Esophagus muscularis mucosa (tissue), 4 donors: Measurements from ENCODE around the gene AK8. TPM values are rescaled to one million over a fixed set of nuclear protein-coding genes. Genes with fewer than 3 reads are reported as not detected.
"Not testable (repeated sequence)": the region's sequence is repeated elsewhere in the genome, so short reads cannot be mapped to it uniquely, and the experiment has no call there.

Source experiments
- DNase-seq: peaks from one replicate; pipeline ENCODE4 v3.0.0-alpha.2; 2017; ENCODE audit errors: extremely low spot score
- H3K27ac ChIP-seq, 4 donors: fragments of 200-600 bp; sonication (generic); replicated peaks in 1 of 4; 1 replicate in 3 of 4; 2 replicates in 1 of 4; pipeline ENCODE4 v1.5.1; 2016 to 2019; ENCODE audit warnings: mild to moderate bottlenecking in 1 of 4
- H3K27me3 ChIP-seq, 4 donors: fragments of 200-600 bp; sonication (generic); one replicate each; pipeline versions ENCODE4 v1.5.1 to v1.6.0; 2016 to 2019
- H3K36me3 ChIP-seq, 4 donors: fragments of 200-600 bp; sonication (generic); one replicate each; pipeline ENCODE4 v1.5.1; 2016 to 2019
- H3K4me1 ChIP-seq, 4 donors: fragments of 200-600 bp; sonication (generic); one replicate each; pipeline ENCODE4 v1.5.1; 2016 to 2019
- H3K4me3 ChIP-seq, 4 donors: fragments of 200-600 bp; sonication (generic); 1 replicate in 2 of 4; 2 replicates in 2 of 4; pipeline ENCODE4 v1.5.1; 2016 to 2019; ENCODE audit warnings: mild to moderate bottlenecking in 4 of 4, moderate library complexity in 1 of 4
- H3K9me3 ChIP-seq, 4 donors: fragments of 200-600 bp; sonication (generic); 1 replicate in 3 of 4; 2 replicates in 1 of 4; pipeline ENCODE4 v1.5.1; 2016 to 2019
- EP300 ChIP-seq: sonication (generic); formaldehyde crosslinking; IDR thresholded peaks from one replicate; pipeline ENCODE4 v1.6.1; 2017; ENCODE audit warnings: antibody characterized with exemption
- POLR2A ChIP-seq: fragments of 450-650 bp; IDR thresholded peaks from one replicate; pipeline ENCODE4 v1.6.1; 2017; ENCODE audit warnings: antibody characterized with exemption, moderate library complexity, mild to moderate bottlenecking, low read depth
- POLR2AphosphoS5 ChIP-seq, 2 donors: sonication (generic); formaldehyde crosslinking; IDR thresholded peaks; one replicate each; pipeline ENCODE4 v1.6.1; 2017; ENCODE audit warnings: antibody characterized with exemption in 2 of 2
- WGBS: methylation state at CpG from one replicate; pipeline ENCODE4 v1.1.5; 2018; 5-methylcytosine and 5-hydroxymethylcytosine counted together
- intact Hi-C: fragments of 100-400 bp; cut with DNase I; formaldehyde crosslinking; loops from one replicate; pipeline ENCODE4 v1.15.1; 2023
- total RNA-seq, 4 donors: library from RNA; depleted of rRNA; stranded (reverse); fragments of >200 nt; gene quantifications; one replicate each; pipeline versions ENCODE4 v1.1.0 to v1.2.1, GENCODE V29; 2016
- TF ChIP-seq, protein P1 (sequence below), 3 experiments: fragments of 200-600 bp in 2 of 3; fragments of 450-650 bp in 1 of 3; sonication (generic) in 2 of 3; IDR thresholded peaks; one replicate each; pipeline ENCODE4 v1.5.1; 2017 to 2019; ENCODE audit warnings: antibody characterized with exemption in 3 of 3, mild to moderate bottlenecking in 2 of 3, moderate library complexity in 1 of 3

The AK8 gene
- total RNA-seq, 4 donors from 2014 or later: 0.39 to 1.5 (median 0.90) TPM

- DNase-seq: peak; percentile 90
- 68% methylated on average over 7 of the region's 7 CpGs for WGBS
- Histone ChIP-seq H3K36me3 (no peaks in the 10 kb centered on the region), H3K27me3 (peaks cover 0 to 4% (median under 1%) of the 10 kb centered on the region in 4 donors), H3K9me3 (no peaks in the 10 kb centered on the region), H3K4me1 (peaks cover 10 to 16% (median 14%) of the 10 kb centered on the region in 4 donors), H3K4me3 (no peak overlapping the region), H3K27ac (no peak overlapping the region)
- TF ChIP-seq, protein P1, sequence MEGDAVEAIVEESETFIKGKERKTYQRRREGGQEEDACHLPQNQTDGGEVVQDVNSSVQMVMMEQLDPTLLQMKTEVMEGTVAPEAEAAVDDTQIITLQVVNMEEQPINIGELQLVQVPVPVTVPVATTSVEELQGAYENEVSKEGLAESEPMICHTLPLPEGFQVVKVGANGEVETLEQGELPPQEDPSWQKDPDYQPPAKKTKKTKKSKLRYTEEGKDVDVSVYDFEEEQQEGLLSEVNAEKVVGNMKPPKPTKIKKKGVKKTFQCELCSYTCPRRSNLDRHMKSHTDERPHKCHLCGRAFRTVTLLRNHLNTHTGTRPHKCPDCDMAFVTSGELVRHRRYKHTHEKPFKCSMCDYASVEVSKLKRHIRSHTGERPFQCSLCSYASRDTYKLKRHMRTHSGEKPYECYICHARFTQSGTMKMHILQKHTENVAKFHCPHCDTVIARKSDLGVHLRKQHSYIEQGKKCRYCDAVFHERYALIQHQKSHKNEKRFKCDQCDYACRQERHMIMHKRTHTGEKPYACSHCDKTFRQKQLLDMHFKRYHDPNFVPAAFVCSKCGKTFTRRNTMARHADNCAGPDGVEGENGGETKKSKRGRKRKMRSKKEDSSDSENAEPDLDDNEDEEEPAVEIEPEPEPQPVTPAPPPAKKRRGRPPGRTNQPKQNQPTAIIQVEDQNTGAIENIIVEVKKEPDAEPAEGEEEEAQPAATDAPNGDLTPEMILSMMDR (IDR thresholded peaks at IDR 0.05): no peak
- TF ChIP-seq EP300: no peak
- TF ChIP-seq POLR2A: no peak
- TF ChIP-seq POLR2AphosphoS5 (IDR thresholded peaks at IDR 0.05): no peak
- intact Hi-C loops: no loop called here
Measured at GRCh38 chr9:132773764-132774339, 104.2 kb downstream of the AK8 start.

DNA sequence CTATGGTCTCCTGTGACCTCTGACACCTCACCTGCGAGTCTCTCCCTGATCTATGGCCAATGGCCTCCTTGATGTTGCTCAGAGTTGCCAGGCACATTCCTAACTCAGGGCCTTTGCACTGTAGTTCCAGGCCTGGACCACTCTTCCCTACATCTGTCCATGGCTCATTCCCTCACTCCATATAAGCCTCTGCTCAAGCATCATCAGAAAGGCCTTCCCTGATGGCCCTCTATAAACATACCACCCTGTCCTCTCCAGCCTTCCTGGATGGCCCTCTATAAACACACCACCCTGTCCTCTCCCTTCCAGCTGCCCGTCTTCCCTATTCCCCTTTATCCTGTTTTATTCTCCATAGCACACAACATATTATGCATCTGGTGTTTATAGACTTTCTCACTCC lies 105.0 kb downstream of the AK8 start:
- WGBS: 95% methylated on average over 2 of the region's 2 CpGs

GRCh38 chr9:132771752-132772151 lies 106.3 kb downstream of the AK8 start:
- H3K27ac ChIP-seq, H3K36me3 ChIP-seq, H3K27me3 ChIP-seq, intact Hi-C loops, DNase-seq, H3K4me3 ChIP-seq, H3K9me3 ChIP-seq: not testable (repeated sequence)
- 98% methylated on average over 4 of the region's 5 CpGs for WGBS
- H3K4me1 ChIP-seq: peaks cover 14 to 23% (median 18%) of the 10 kb centered on the region in 4 donors

More for the DNA sequence above, 105.0 kb downstream of the AK8 start:
- no peak overlapping the region for H3K4me3 ChIP-seq
- H3K9me3 ChIP-seq: no peaks in the 10 kb centered on the region
- no peak overlapping the region for H3K27ac ChIP-seq
- H3K27me3 ChIP-seq: peaks cover 0 to 4% (median 0%) of the 10 kb centered on the region in 4 donors
- TF ChIP-seq, protein P1 (IDR thresholded peaks at IDR 0.05): no peak
- TF ChIP-seq POLR2A (no peak), POLR2AphosphoS5 (IDR thresholded peaks at IDR 0.05) (no peak), EP300 (no peak)
- peaks cover 14 to 23% (median 18%) of the 10 kb centered on the region in 4 donors for H3K4me1 ChIP-seq
- no peak for DNase-seq
- H3K36me3 ChIP-seq: no peaks in the 10 kb centered on the region
- intact Hi-C loops: no loop called here

DNA sequence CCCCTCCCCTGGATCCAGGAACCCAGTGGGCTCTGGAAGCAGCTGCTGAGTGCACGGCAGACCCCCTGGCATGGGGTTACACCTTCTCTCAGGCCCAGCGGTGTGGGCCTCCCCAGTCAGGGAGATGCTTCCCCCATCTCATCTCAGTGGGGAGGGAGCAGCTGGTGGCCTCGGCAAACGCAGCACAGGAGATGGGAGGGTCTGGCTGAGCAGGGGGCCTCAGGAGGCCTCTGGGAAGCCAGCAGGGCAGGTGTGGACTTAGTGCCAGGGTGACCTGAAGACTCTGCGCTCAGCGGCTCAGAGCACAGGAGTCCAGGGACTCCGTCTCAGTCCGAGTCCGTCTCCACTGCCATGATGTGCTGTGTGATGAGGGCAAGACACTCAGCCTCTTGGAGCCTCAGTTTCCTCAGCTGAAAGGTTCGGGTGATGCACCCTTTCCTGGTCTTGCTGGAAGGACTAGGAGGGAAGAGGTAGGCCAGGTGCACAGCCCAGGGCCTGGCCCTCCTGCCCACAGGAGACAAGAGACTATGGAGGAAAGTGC lies 107.2 kb downstream of the AK8 start:
- intact Hi-C loops: no loop called here
- Histone ChIP-seq H3K27me3 (peaks cover 0 to 4% (median 0%) of the 10 kb centered on the region in 4 donors), H3K27ac (peak overlapping the region; percentile 77 to 86 (median 80)), H3K9me3 (no peaks in the 10 kb centered on the region), H3K4me1 (peaks cover 14 to 23% (median 18%) of the 10 kb centered on the region in 4 donors), H3K36me3 (no peaks in the 10 kb centered on the region), H3K4me3 (peak overlapping the region; percentile 62 to 93 (median 86))
- DNase-seq: no peak
- WGBS: 79% methylated on average over 2 of the region's 10 CpGs
- no peak for TF ChIP-seq POLR2A
- no peak for TF ChIP-seq EP300
- TF ChIP-seq, protein P1 (IDR thresholded peaks at IDR 0.05): no peak
- TF ChIP-seq POLR2AphosphoS5 (IDR thresholded peaks at IDR 0.05): no peak

- Histone ChIP-seq H3K27ac (peak overlapping the region; percentile 77 to 86 (median 80)), H3K27me3 (peaks cover 0 to 4% (median 0%) of the 10 kb centered on the region in 4 donors), H3K4me3 (peak overlapping the region; percentile 62 to 93 (median 86)), H3K36me3 (no peaks in the 10 kb centered on the region), H3K4me1 (peaks cover 14 to 23% (median 18%) of the 10 kb centered on the region in 4 donors), H3K9me3 (no peaks in the 10 kb centered on the region)
- 9% methylated on average over 36 of the region's 54 CpGs for WGBS
- TF ChIP-seq POLR2A: no peak
- TF ChIP-seq EP300: no peak
- TF ChIP-seq POLR2AphosphoS5 (IDR thresholded peaks at IDR 0.05): peak; percentile 48 to 53
- peak; percentile 91 for DNase-seq
- intact Hi-C loops: loop anchor here (10.0 kb wide), 1 partner anchor 95 kb away; the partner anchor contains the start of gene GTF3C4
Measured at GRCh38 chr9:132769906-132770769, 107.9 kb downstream of the AK8 start.
